ENCODE results near the gene SELENOO. TPM values are rescaled to one million over a fixed set of nuclear protein-coding genes. Genes with fewer than 3 reads are reported as not detected.

The SELENOO gene
- total and polyA plus RNA-seq, 2 donors (not counting 1 experiment from before 2014, with no cell fraction given) = 62.1 to 74.6 TPM

DNA sequence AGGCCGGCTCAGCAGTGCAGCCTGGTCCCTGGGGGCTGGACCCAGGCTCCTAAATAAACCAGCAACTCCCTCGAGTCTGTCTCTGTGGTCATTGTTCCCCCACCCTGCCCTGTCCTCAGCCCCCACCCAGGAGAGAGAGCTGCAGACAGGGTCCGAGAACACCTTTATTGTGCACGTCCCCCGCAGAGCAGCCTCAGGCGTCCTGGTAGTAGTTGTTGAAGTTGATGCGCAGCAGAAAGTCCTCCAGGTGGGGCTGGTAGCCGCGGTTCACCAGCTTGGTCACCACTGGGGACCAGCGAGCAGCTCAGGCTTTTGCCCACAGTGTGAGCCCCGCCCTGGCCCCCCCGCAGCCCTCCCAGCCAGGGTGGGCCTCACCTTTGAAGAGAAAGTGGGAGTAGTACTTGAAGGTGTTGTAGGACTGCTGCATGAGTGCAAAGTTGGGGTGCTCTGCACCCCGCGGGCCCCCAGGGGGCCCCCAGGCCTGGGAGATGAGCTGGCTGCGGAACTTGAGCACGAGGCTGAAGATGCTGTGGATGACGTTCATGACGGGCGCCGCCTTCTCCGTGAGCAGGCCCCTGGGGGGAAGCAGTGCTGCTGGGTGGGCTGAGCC, 16.8 kb downstream of the SELENOO start:
- intact Hi-C loops (cut with micrococcal nuclease) = no loop called here
- H3K27me3 Mint-ChIP-seq = no peaks in the 10 kb centered on the region
- POLR2A ChIA-PET = no interaction called here

More for the DNA sequence above, 16.8 kb downstream of the SELENOO start:
- CTCF ChIA-PET = no interaction called here
- Histone ChIP-seq H3K9ac (ENCODE audit: low read length) (no peak overlapping the region), H3K4me3 (ENCODE audit: control extremely low read depth in 1 of 5, extremely low read depth in 1 of 5, insufficient read depth in 1 of 5, low read depth in 2 of 5, low read length in 4 of 5) (no peak overlapping the region), H3K79me2 (ENCODE audit: control insufficient read depth, insufficient read depth, low read length) (peaks cover 6% of the 10 kb centered on the region), H3K27ac (ENCODE audit: low read length in 2 of 2) (no peak overlapping the region), H3K4me1 (ENCODE audit: control insufficient read depth in 2 of 2, insufficient read depth in 2 of 2, low read length in 2 of 2) (no peaks in the 10 kb centered on the region), H3K4me2 (replicated peaks; ENCODE audit: low read depth, low read length, poor library complexity, severe bottlenecking) (no peak overlapping the region), H3K27me3 (replicated peaks in 1 of 4; ENCODE audit: control extremely low read depth in 1 of 4, control insufficient read depth in 3 of 4, insufficient read depth in 4 of 4, low read length in 3 of 4) (no peaks in the 10 kb centered on the region), H3K36me3 (replicated peaks in 1 of 2; ENCODE audit: control extremely low read depth in 1 of 2, control insufficient read depth in 1 of 2, extremely low read depth in 1 of 2, insufficient read depth in 2 of 2, low read length in 1 of 2) (peaks cover 0 to 76% of the 10 kb centered on the region in 2 experiments), H2AFZ (ENCODE audit: insufficient read depth, low read depth, low read length, poor library complexity, severe bottlenecking) (no peak overlapping the region), H3K9me3 (ENCODE audit: control extremely low read depth in 1 of 3, control insufficient read depth in 2 of 3, insufficient read depth in 1 of 3, low read length in 2 of 3) (no peaks in the 10 kb centered on the region), H4K20me1 (ENCODE audit: control insufficient read depth, insufficient read depth, low read length, poor library complexity, severe bottlenecking) (peaks cover 27% of the 10 kb centered on the region)
- Mint-ChIP-seq H3K4me3 (no peak overlapping the region), H3K9me3 (ENCODE audit: insufficient read depth) (no peaks in the 10 kb centered on the region), H3K27ac (peak overlapping the region; percentile 50), H3K4me1 (peaks cover 4% of the 10 kb centered on the region)
- ATAC-seq (ENCODE audit: low read depth) (no peak), DNase-seq (no peak)
- TF ChIP-seq, protein P1, sequence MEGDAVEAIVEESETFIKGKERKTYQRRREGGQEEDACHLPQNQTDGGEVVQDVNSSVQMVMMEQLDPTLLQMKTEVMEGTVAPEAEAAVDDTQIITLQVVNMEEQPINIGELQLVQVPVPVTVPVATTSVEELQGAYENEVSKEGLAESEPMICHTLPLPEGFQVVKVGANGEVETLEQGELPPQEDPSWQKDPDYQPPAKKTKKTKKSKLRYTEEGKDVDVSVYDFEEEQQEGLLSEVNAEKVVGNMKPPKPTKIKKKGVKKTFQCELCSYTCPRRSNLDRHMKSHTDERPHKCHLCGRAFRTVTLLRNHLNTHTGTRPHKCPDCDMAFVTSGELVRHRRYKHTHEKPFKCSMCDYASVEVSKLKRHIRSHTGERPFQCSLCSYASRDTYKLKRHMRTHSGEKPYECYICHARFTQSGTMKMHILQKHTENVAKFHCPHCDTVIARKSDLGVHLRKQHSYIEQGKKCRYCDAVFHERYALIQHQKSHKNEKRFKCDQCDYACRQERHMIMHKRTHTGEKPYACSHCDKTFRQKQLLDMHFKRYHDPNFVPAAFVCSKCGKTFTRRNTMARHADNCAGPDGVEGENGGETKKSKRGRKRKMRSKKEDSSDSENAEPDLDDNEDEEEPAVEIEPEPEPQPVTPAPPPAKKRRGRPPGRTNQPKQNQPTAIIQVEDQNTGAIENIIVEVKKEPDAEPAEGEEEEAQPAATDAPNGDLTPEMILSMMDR (IDR thresholded peaks at IDR 0.05) = no peak
- TF ChIP-seq EZH2 (IDR thresholded peaks at IDR 0.05; ENCODE audit: borderline replicate concordance, insufficient read depth, low read depth, low read length, poor library complexity, severe bottlenecking) = no peak
- 81% methylated on average over 20 of the region's 21 CpGs for WGBS (ENCODE audit: insufficient coverage)
